IMR-90 (cell line): ENCODE measurements around the gene UCHL5. TPM values are rescaled to one million over a fixed set of nuclear protein-coding genes. Genes with fewer than 3 reads are reported as not detected.

Experiments
- ATAC-seq: fragments of 200-7000 bp; cut with Tn5 transposase; 2 replicates; pipeline ENCODE4 v1.9.1; 2020; ENCODE audit warnings: low read depth, mild to moderate bottlenecking, moderate library complexity
- BruUV-seq: library from RNA; stranded (reverse); fragments of 400-500 nt; replicated peaks from 2 replicates; lab custom pipeline; 2021; lab: Mats Ljungman, UMichigan
- CTCF ChIA-PET: fragments of 300-600 bp; formaldehyde crosslinking; extraction: SDS; loops from one replicate; lab custom pipeline; 2021; ENCODE audit warnings: antibody characterized with exemption; lab: Yijun Ruan, JAX
- POLR2A ChIA-PET: fragments of 300-600 bp; sonication (Branson Sonifier 250); formaldehyde crosslinking; loops from one replicate; lab custom pipeline; 2022; ENCODE audit warnings: antibody characterized with exemption; ENCODE audit not compliant: unreplicated experiment; lab: Charles Lee
- DNase-seq: peaks from one replicate; pipeline ENCODE4 v3.0.0; 2013
- H2AFZ ChIP-seq: replicated peaks from 2 replicates; pipeline ENCODE3; 2013; ENCODE audit warnings: low read length, mild to moderate bottlenecking; ENCODE audit not compliant: poor library complexity
- H2AK5ac ChIP-seq: 2 replicates; pipeline ENCODE4 v1.6.1; 2013; ENCODE audit warnings: low read depth, low read length, inconsistent platforms
- H2AK9ac ChIP-seq: replicated peaks from 2 replicates; pipeline ENCODE3; 2013; ENCODE audit warnings: mild to moderate bottlenecking, low read depth, low read length, moderate library complexity; ENCODE audit not compliant: poor library complexity
- H2BK120ac ChIP-seq: 2 replicates; pipeline ENCODE4 v1.6.1; 2013; ENCODE audit warnings: low read depth, low read length, inconsistent platforms
- H2BK15ac ChIP-seq: 3 replicates; pipeline ENCODE4 v1.6.1; 2013; ENCODE audit warnings: low read depth, low read length, inconsistent platforms
- H2BK20ac ChIP-seq: 2 replicates; pipeline ENCODE4 v1.6.1; 2013; ENCODE audit warnings: low read depth, mild to moderate bottlenecking, inconsistent platforms, low read length, moderate library complexity
- H2BK5ac ChIP-seq: 2 replicates; pipeline ENCODE4 v1.6.1; 2013; ENCODE audit warnings: mild to moderate bottlenecking, low read depth, low read length, inconsistent platforms; ENCODE audit not compliant: poor library complexity, severe bottlenecking
- H3K14ac ChIP-seq: replicated peaks from 2 replicates; pipeline ENCODE4 v1.6.1; 2013; ENCODE audit warnings: low read depth, low read length, inconsistent platforms
- H3K18ac ChIP-seq: 2 replicates; pipeline ENCODE4 v1.6.1; 2013; ENCODE audit warnings: low read depth, low read length, control low read depth
- H3K23ac ChIP-seq: 2 replicates; pipeline ENCODE4 v1.6.1; 2013; ENCODE audit warnings: low read depth, low read length, inconsistent platforms
- H3K27ac ChIP-seq: 2 replicates; pipeline ENCODE4 v1.5.1; 2013; ENCODE audit warnings: mild to moderate bottlenecking, control low read depth, low read length; ENCODE audit not compliant: insufficient read depth
- H3K27me3 ChIP-seq: 2 replicates; pipeline ENCODE4 v1.6.1; 2013; ENCODE audit warnings: low read length; ENCODE audit not compliant: control insufficient read depth, insufficient read depth
- H3K36me3 ChIP-seq: 2 replicates; pipeline ENCODE4 v1.6.1; 2013; ENCODE audit warnings: low read length, mixed read lengths; ENCODE audit not compliant: control insufficient read depth, insufficient read depth
- H3K4ac ChIP-seq: 2 replicates; pipeline ENCODE4 v1.6.1; 2013; ENCODE audit warnings: low read depth, low read length, inconsistent platforms
- H3K4me1 ChIP-seq: 2 replicates; pipeline ENCODE4 v1.6.1; 2013; ENCODE audit warnings: low read length, mixed read lengths; ENCODE audit not compliant: control insufficient read depth, insufficient read depth
- H3K4me2 ChIP-seq: 2 replicates; pipeline ENCODE4 v1.6.1; 2013; ENCODE audit warnings: low read depth, mild to moderate bottlenecking, control low read depth, low read length, moderate library complexity
- H3K4me3 ChIP-seq: 2 replicates; pipeline ENCODE4 v1.5.1; 2013; ENCODE audit warnings: low read depth, mild to moderate bottlenecking, control low read depth, low read length, moderate library complexity; ENCODE audit not compliant: insufficient read depth
- H3K56ac ChIP-seq: 2 replicates; pipeline ENCODE4 v1.6.1; 2013; ENCODE audit warnings: low read length, inconsistent platforms; ENCODE audit not compliant: insufficient read depth; ENCODE audit errors: extremely low read depth
- H3K79me1 ChIP-seq, 2 experiments: 2 replicates each; pipeline ENCODE4 v1.6.1; 2013; ENCODE audit warnings: low read length in 2 of 2, inconsistent platforms in 1 of 2, low read depth in 1 of 2
- H3K9ac ChIP-seq: 2 replicates; pipeline ENCODE4 v1.6.1; 2013; ENCODE audit warnings: low read depth, low read length, control low read depth
- H3K9me1 ChIP-seq: 2 replicates; pipeline ENCODE4 v1.6.1; 2013; ENCODE audit warnings: low read length, inconsistent platforms; ENCODE audit not compliant: insufficient read depth
- H3K9me3 ChIP-seq: 2 replicates; pipeline ENCODE4 v1.6.1; 2013; ENCODE audit warnings: low read length; ENCODE audit not compliant: control insufficient read depth, insufficient read depth
- H4K20me1 ChIP-seq: 2 replicates; pipeline ENCODE4 v1.6.1; 2013; ENCODE audit warnings: low read length, inconsistent platforms; ENCODE audit not compliant: insufficient read depth
- H4K5ac ChIP-seq: 2 replicates; pipeline ENCODE4 v1.6.1; 2013; ENCODE audit warnings: mild to moderate bottlenecking, low read depth, low read length, control low read depth
- H4K8ac ChIP-seq, 2 experiments: 2 replicates each; pipeline ENCODE4 v1.6.1; 2013; ENCODE audit warnings: low read depth in 2 of 2, low read length in 2 of 2, control low read depth in 1 of 2, inconsistent platforms in 1 of 2
- H4K91ac ChIP-seq: 2 replicates; pipeline ENCODE4 v1.6.1; 2013; ENCODE audit warnings: low read depth, low read length, inconsistent platforms; ENCODE audit not compliant: insufficient read depth
- BHLHE40 ChIP-seq: fragments of 150-350 bp; IDR thresholded peaks from 2 replicates; pipeline ENCODE4 v1.6.1; 2016; ENCODE audit warnings: mild to moderate bottlenecking, low read depth, low read length
- CEBPB ChIP-seq: IDR thresholded peaks from 2 replicates; pipeline ENCODE4 v1.6.1; 2012; ENCODE audit warnings: low read depth, low read length, improper control_type of control experiment
- CHD1 ChIP-seq: IDR thresholded peaks from 2 replicates; pipeline ENCODE4 v1.6.1; 2012; ENCODE audit warnings: low read depth, low read length, improper control_type of control experiment
- FOS ChIP-seq: fragments of 150-350 bp; IDR thresholded peaks from 2 replicates; pipeline ENCODE4 v1.6.1; 2016; ENCODE audit warnings: low read depth, low read length
- MAZ ChIP-seq: IDR thresholded peaks from 2 replicates; pipeline ENCODE4 v1.6.1; 2012; ENCODE audit warnings: low read depth, mild to moderate bottlenecking, low read length, improper control_type of control experiment, moderate library complexity, borderline replicate concordance
- MXI1 ChIP-seq: IDR thresholded peaks from 2 replicates; pipeline ENCODE4 v1.6.1; 2012; ENCODE audit warnings: low read depth, mild to moderate bottlenecking, low read length, moderate library complexity, borderline replicate concordance
- NFE2L2 ChIP-seq: fragments of 150-350 bp; IDR thresholded peaks from 2 replicates; pipeline ENCODE4 v1.6.1; 2016; ENCODE audit warnings: low read depth, mild to moderate bottlenecking, low read length
- POLR2A ChIP-seq: IDR thresholded peaks from 2 replicates; pipeline ENCODE4 v1.6.1; 2012; ENCODE audit warnings: mild to moderate bottlenecking, low read depth, low read length
- RAD21 ChIP-seq: IDR thresholded peaks from 2 replicates; pipeline ENCODE4 v1.6.1; 2012; ENCODE audit warnings: low read length, improper control_type of control experiment
- RFX5 ChIP-seq: IDR thresholded peaks from 2 replicates; pipeline ENCODE4 v1.8.0; 2012; ENCODE audit warnings: low read depth, mild to moderate bottlenecking, low read length, moderate library complexity
- SMC3 ChIP-seq: fragments of 150-350 bp; IDR thresholded peaks from 2 replicates; pipeline ENCODE4 v1.6.1; 2016; ENCODE audit warnings: low read depth, mild to moderate bottlenecking, antibody characterized with exemption, low read length, moderate library complexity
- WGBS, 2 experiments: methylation state at CpG; one replicate each; pipeline versions ENCODE4 v1.1.5 to v1.1.7; 2013; ENCODE audit warnings: missing lambda C conversion rate in 2 of 2; ENCODE audit not compliant: insufficient read length in 1 of 2; ENCODE audit errors: extremely low coverage in 2 of 2; 5-methylcytosine and 5-hydroxymethylcytosine counted together
- dilution Hi-C: fragments of 300-500 bp; cut with HindIII; formaldehyde crosslinking; loops from one replicate; pipeline ENCODE4 v1.14.3; 2018; ENCODE audit warnings: low sequenced_read_pairs; ENCODE audit not compliant: unreplicated experiment
- in situ Hi-C: fragments of 300-500 bp; cut with MboI; formaldehyde crosslinking; loops from 3 replicates; pipeline ENCODE4 v1.14.3; 2019; ENCODE audit warnings: low sequenced_read_pairs, inconsistent platforms, mixed read lengths
- intact Hi-C: fragments of 100-400 bp; cut with micrococcal nuclease; formaldehyde crosslinking; loops from 2 replicates; pipeline ENCODE4 v1.10.0; 2022
- polyA plus RNA-seq, 3 experiments: library from polyadenylated mRNA; depleted of rRNA; stranded (reverse); fragments of >200 nt; gene quantifications; 2 replicates each; pipeline ENCODE4 v1.2.3, GENCODE V29; 2012; ENCODE audit warnings: low replicate concordance in 1 of 3
- total RNA-seq: library from RNA; depleted of rRNA; stranded (reverse); fragments of >200 nt; gene quantifications from 2 replicates; pipeline ENCODE4 v1.2.3, GENCODE V29; 2012
- TF ChIP-seq, protein P1 (sequence below): fragments of 150-350 bp; IDR thresholded peaks from 2 replicates; pipeline ENCODE4 v1.6.1; 2017; ENCODE audit warnings: mild to moderate bottlenecking, antibody characterized with exemption, low read length, low read depth
- TF ChIP-seq, protein P2 (sequence below): fragments of 150-350 bp; IDR thresholded peaks from 2 replicates; pipeline ENCODE4 v1.6.1; 2016; ENCODE audit warnings: low read depth, mild to moderate bottlenecking, low read length, moderate library complexity, borderline replicate concordance

UCHL5 gene
- total and polyA plus RNA-seq, 2 of the 4 experiments (the other 2 are of a cell fraction) = 12.9 to 18.4 TPM

DNA sequence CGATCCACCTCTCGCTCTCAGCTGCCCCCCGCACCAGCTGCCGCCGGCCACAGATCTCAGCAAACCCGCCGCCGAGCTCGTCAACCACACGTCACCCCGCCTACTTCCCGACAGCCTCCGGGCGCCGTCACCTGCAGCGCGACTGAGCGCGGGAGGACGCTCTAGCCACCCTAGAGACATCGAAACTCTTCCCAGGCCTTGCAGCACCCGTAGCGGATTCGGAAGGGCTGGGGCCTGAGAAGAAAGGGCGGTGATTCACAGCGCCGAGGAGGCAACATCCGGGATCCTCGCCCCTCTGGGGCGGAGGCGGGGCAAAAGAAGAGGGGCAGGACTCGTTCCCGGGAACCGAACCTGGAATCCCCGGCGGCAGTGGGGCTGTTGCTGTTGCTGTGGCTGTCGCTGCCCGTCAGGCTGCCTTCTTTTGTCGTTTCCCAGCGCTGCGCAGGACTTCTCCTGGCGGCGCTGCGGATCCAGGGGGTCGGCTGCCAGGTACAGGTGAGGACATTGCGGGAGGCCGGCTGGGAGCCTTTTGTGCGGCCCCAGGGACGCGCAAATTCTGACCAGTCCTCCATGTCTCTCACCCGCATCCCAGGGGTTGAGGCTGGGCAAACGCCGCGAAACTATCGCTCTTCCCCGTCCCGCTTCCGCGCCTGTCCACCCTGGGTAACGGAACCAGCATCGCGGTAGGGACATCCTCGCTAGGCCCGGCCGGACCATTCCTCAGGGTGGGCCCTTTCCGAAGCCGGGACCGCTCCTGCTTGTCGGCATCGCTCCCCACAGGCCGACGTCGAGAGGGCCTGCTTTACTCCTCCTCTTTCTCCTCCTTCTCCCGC lies at the start of gene UCHL5, which contains the start of gene RO60 (continued):
- TF ChIP-seq, protein P1, sequence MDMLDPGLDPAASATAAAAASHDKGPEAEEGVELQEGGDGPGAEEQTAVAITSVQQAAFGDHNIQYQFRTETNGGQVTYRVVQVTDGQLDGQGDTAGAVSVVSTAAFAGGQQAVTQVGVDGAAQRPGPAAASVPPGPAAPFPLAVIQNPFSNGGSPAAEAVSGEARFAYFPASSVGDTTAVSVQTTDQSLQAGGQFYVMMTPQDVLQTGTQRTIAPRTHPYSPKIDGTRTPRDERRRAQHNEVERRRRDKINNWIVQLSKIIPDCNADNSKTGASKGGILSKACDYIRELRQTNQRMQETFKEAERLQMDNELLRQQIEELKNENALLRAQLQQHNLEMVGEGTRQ = peak; percentile 61
- TF ChIP-seq FOS = peak; percentile 38; the same call in 1 of the 2 replicates

DNA sequence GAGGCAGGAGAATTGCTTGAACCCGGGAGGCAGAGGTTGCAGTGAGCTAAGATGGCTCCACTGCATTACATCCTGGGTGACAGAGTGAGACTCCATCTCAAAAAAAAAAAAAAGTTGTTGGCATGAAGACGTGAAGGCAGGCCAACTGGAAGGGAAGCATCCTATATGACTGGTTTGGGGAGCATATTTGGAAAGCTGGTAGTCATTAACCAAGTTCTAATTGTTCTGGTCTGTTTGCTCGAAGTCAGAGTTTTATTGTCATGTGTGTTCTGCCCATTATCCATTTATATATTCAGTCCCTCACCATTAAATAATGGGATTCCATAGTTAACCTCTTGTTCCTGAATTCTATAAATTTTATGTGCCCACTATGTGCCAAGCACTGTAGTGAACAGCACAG lies 49.3 kb upstream of the UCHL5 start:
- no peak overlapping the region for H2BK5ac ChIP-seq
- no peak overlapping the region for H2BK20ac ChIP-seq
- H4K20me1 ChIP-seq = peaks cover 8% of the 10 kb centered on the region; the same call in 1 of the 2 replicates
- H3K36me3 ChIP-seq = no peaks in the 10 kb centered on the region
- ChIA-PET CTCF (no interaction called here), POLR2A (no interaction called here)
- H2BK15ac ChIP-seq = no peak overlapping the region
- peaks cover 7% of the 10 kb centered on the region for H3K4me1 ChIP-seq
- H3K56ac ChIP-seq = no peak overlapping the region
- intact Hi-C loops (no loop called here), in situ Hi-C loops (no loop called here), dilution Hi-C loops (no loop called here)
- no peak overlapping the region for H3K4ac ChIP-seq
- no peak overlapping the region for H3K18ac ChIP-seq
- no peaks in the 10 kb centered on the region for H3K9me3 ChIP-seq
- H3K27ac ChIP-seq = no peak overlapping the region
- no peak overlapping the region for H3K4me2 ChIP-seq
- no peak overlapping the region for H3K9ac ChIP-seq
- no peak overlapping the region for H4K5ac ChIP-seq
- no peak for ATAC-seq
- H2BK120ac ChIP-seq = no peak overlapping the region
- WGBS, 2 experiments = 100% methylated on average over 1 of the region's 3 CpGs; no CpG with 5 or more reads in 1 of the 2 experiments
- no peak overlapping the region for H2AK5ac ChIP-seq
- H3K4me3 ChIP-seq = no peak overlapping the region
- H4K91ac ChIP-seq = no peak overlapping the region
- H3K27me3 ChIP-seq = no peaks in the 10 kb centered on the region
- no peak for DNase-seq
- BruUV-seq = no TSS peak
- peaks cover 7 to 14% of the 10 kb centered on the region in 2 experiments for H3K79me1 ChIP-seq
- no peak overlapping the region for H2AK9ac ChIP-seq
- no peak overlapping the region for H2AFZ ChIP-seq
- no peak overlapping the region for H3K14ac ChIP-seq
- peaks cover 9% of the 10 kb centered on the region for H3K9me1 ChIP-seq
- no peak overlapping the region for H3K23ac ChIP-seq
- H4K8ac ChIP-seq = no peak overlapping the region
- TF ChIP-seq RAD21 (no peak), SMC3 (no peak), MAZ (no peak), MXI1 (no peak), BHLHE40 (no peak), CHD1 (no peak), POLR2A (no peak), CEBPB (no peak), NFE2L2 (no peak), FOS (no peak), RFX5 (no peak)
- TF ChIP-seq, protein P1 = no peak
- TF ChIP-seq, protein P2, sequence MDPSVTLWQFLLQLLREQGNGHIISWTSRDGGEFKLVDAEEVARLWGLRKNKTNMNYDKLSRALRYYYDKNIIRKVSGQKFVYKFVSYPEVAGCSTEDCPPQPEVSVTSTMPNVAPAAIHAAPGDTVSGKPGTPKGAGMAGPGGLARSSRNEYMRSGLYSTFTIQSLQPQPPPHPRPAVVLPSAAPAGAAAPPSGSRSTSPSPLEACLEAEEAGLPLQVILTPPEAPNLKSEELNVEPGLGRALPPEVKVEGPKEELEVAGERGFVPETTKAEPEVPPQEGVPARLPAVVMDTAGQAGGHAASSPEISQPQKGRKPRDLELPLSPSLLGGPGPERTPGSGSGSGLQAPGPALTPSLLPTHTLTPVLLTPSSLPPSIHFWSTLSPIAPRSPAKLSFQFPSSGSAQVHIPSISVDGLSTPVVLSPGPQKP = no peak
